SK-N-SH (cell line): ENCODE measurements around the gene GBX1. TPM values are rescaled to one million over a fixed set of nuclear protein-coding genes. Genes with fewer than 3 reads are reported as not detected.

ENCODE experiments used
- CTCF ChIA-PET: fragments of 300-600, 350-600 bp; formaldehyde crosslinking; extraction: SDS; loops from one replicate; lab custom pipeline; 2021; lab: Yijun Ruan, JAX
- POLR2A ChIA-PET: fragments of 350-600 bp; sonication (Branson Sonifier 250); formaldehyde crosslinking; extraction: SDS; loops from one replicate; lab custom pipeline; 2020; ENCODE audit warnings: antibody characterized with exemption, inconsistent platforms; lab: Yijun Ruan, JAX
- DNase-seq: peaks from one replicate; pipeline ENCODE4 v3.0.0; 2012
- H2AFZ ChIP-seq: fragments of 200-600 bp; sonication (generic); 2 replicates; pipeline ENCODE4 v1.8.1; 2016; ENCODE audit warnings: antibody characterized with exemption, mild to moderate bottlenecking, low read depth
- H3F3A ChIP-seq: fragments of 200-600 bp; sonication (generic); replicated peaks from 2 replicates; pipeline ENCODE3; 2016; ENCODE audit warnings: antibody characterized with exemption, mild to moderate bottlenecking; ENCODE audit not compliant: insufficient read depth
- H3K27ac ChIP-seq, 2 experiments: fragments of 200-500 bp in 1 of 2; fragments of 200-600 bp in 1 of 2; sonication (Bioruptor generic) in 1 of 2; sonication (generic), shearing (Covaris generic) in 1 of 2; 2 replicates each; pipeline versions ENCODE4 v1.5.1 to v1.6.1; 2014 to 2016; ENCODE audit warnings: low read depth in 2 of 2, inconsistent platforms in 1 of 2, low read length in 1 of 2, mild to moderate bottlenecking in 1 of 2, mixed read lengths in 1 of 2
- H3K27me3 ChIP-seq: fragments of 200-600 bp; sonication (generic), shearing (Covaris generic); 2 replicates; pipeline ENCODE4 v1.6.1; 2016; ENCODE audit warnings: mixed run types; ENCODE audit not compliant: insufficient read depth
- H3K36me3 ChIP-seq, 2 experiments: fragments of 200-500 bp in 1 of 2; fragments of 200-600 bp in 1 of 2; sonication (Bioruptor generic) in 1 of 2; sonication (generic) in 1 of 2; replicated peaks in 1 of 2; 2 replicates each; pipeline versions ENCODE3 to v1.5.1; 2014 to 2016; ENCODE audit warnings: low read length in 1 of 2, mild to moderate bottlenecking in 1 of 2; ENCODE audit not compliant: insufficient read depth in 2 of 2, control insufficient read depth in 1 of 2
- H3K4me1 ChIP-seq, 2 experiments: fragments of 200-500 bp in 1 of 2; fragments of 200-600 bp in 1 of 2; sonication (Bioruptor generic) in 1 of 2; sonication (generic), shearing (Covaris generic) in 1 of 2; 2 replicates each; pipeline versions ENCODE4 v1.5.1 to v1.6.1; 2014 to 2016; ENCODE audit warnings: low read depth in 1 of 2, low read length in 1 of 2, mixed run types in 1 of 2; ENCODE audit not compliant: insufficient read depth in 2 of 2, control insufficient read depth in 1 of 2
- H3K4me2 ChIP-seq: fragments of 200-600 bp; sonication (generic), shearing (Covaris generic); 2 replicates; pipeline ENCODE4 v1.6.1; 2017; ENCODE audit warnings: mixed run types
- H3K4me3 ChIP-seq, 2 experiments: fragments of 200-500 bp in 1 of 2; fragments of 200-600 bp in 1 of 2; sonication (Bioruptor generic) in 1 of 2; sonication (generic), shearing (Covaris generic) in 1 of 2; 2 replicates each; pipeline versions ENCODE4 v1.5.1 to v1.8.1; 2014 to 2016; ENCODE audit warnings: low read depth in 2 of 2, inconsistent platforms in 1 of 2, low read length in 1 of 2, mild to moderate bottlenecking in 1 of 2, mixed read lengths in 1 of 2, moderate library complexity in 1 of 2
- H3K79me2 ChIP-seq: fragments of 200-600 bp; sonication (generic); 2 replicates; pipeline ENCODE4 v1.8.1; 2017; ENCODE audit warnings: mild to moderate bottlenecking; ENCODE audit not compliant: insufficient read depth
- H3K9ac ChIP-seq: fragments of 200-600 bp; sonication (generic); 2 replicates; pipeline ENCODE4 v1.6.1; 2017; ENCODE audit warnings: mixed run types
- H3K9me2 ChIP-seq: fragments of 200-600 bp; sonication (generic); 2 replicates; pipeline ENCODE4 v1.6.1; 2017; ENCODE audit warnings: mixed run types
- H3K9me3 ChIP-seq: fragments of 200-600 bp; sonication (generic); 2 replicates; pipeline ENCODE4 v1.6.1; 2017; ENCODE audit warnings: mixed run types, mild to moderate bottlenecking, moderate library complexity
- H4K20me1 ChIP-seq: fragments of 200-600 bp; sonication (generic); 2 replicates; pipeline ENCODE4 v1.6.1; 2017; ENCODE audit warnings: mild to moderate bottlenecking, mixed run types; ENCODE audit not compliant: insufficient read depth
- CHD2 ChIP-seq: fragments of 150-350 bp; IDR thresholded peaks from 2 replicates; pipeline ENCODE4 v1.6.1; 2018; ENCODE audit warnings: low read length; ENCODE audit not compliant: partially characterized antibody
- EP300 ChIP-seq, 2 experiments: IDR thresholded peaks; 2 replicates each; pipeline versions ENCODE4 v1.4.0 to v1.6.1; 2012; ENCODE audit warnings: borderline replicate concordance in 1 of 2, low read depth in 1 of 2, low read length in 1 of 2
- EZH2phosphoT487 ChIP-seq: fragments of 200-600 bp; sonication (generic); IDR thresholded peaks from 2 replicates; pipeline ENCODE4 v1.6.1; 2017; ENCODE audit warnings: low read depth, mixed run types, mild to moderate bottlenecking, antibody characterized with exemption, moderate library complexity, borderline replicate concordance
- FOSL2 ChIP-seq: IDR thresholded peaks from 2 replicates; pipeline ENCODE4 v1.4.0; 2012; ENCODE audit warnings: low read depth, mild to moderate bottlenecking, moderate library complexity, borderline replicate concordance
- FOXJ3 ChIP-seq: sonication (generic); formaldehyde crosslinking; IDR thresholded peaks from 2 replicates; pipeline ENCODE4 v1.5.1; 2020; ENCODE audit warnings: mild to moderate bottlenecking, missing genetic modification reagents
- GABPA ChIP-seq: IDR thresholded peaks from 2 replicates; pipeline ENCODE4 v1.4.0; 2012; ENCODE audit warnings: low read depth, mild to moderate bottlenecking
- GATA2 ChIP-seq: sonication (generic); formaldehyde crosslinking; IDR thresholded peaks from 2 replicates; pipeline ENCODE4 v1.5.0; 2020; ENCODE audit warnings: mild to moderate bottlenecking, missing genetic modification reagents
- JUND ChIP-seq: IDR thresholded peaks from 2 replicates; pipeline ENCODE4 v1.4.0; 2012
- MEF2A ChIP-seq: IDR thresholded peaks from 2 replicates; pipeline ENCODE4 v1.4.0; 2012; ENCODE audit warnings: low read depth, borderline replicate concordance
- MXI1 ChIP-seq: IDR thresholded peaks from 2 replicates; pipeline ENCODE4 v1.6.1; 2012; ENCODE audit warnings: mild to moderate bottlenecking, low read depth, low read length, improper control_type of control experiment
- NRF1 ChIP-seq: IDR thresholded peaks from 2 replicates; pipeline ENCODE4 v1.6.1; 2012; ENCODE audit warnings: low read depth, mild to moderate bottlenecking, low read length
- RCOR1 ChIP-seq: fragments of 150-350 bp; IDR thresholded peaks from 2 replicates; pipeline ENCODE4 v1.6.1; 2017; ENCODE audit warnings: antibody characterized with exemption, low read length
- RFX5 ChIP-seq: IDR thresholded peaks from 2 replicates; pipeline ENCODE4 v1.6.1; 2012; ENCODE audit warnings: mild to moderate bottlenecking, improper control_type of control experiment, low read length
- SMC3 ChIP-seq: IDR thresholded peaks from 2 replicates; pipeline ENCODE4 v1.6.1; 2012; ENCODE audit warnings: low read depth, low read length, improper control_type of control experiment
- TCF12 ChIP-seq: IDR thresholded peaks from 2 replicates; pipeline ENCODE4 v1.4.0; 2012
- TEAD4 ChIP-seq: IDR thresholded peaks from 2 replicates; pipeline ENCODE4 v1.4.0; 2012; ENCODE audit warnings: mild to moderate bottlenecking, borderline replicate concordance; ENCODE audit not compliant: insufficient read depth
- WGBS: methylation state at CpG from one replicate; pipeline ENCODE4 v1.1.6; 2017; ENCODE audit warnings: low lambda C conversion rate; 5-methylcytosine and 5-hydroxymethylcytosine counted together
- polyA plus RNA-seq, 3 experiments: library from polyadenylated mRNA; depleted of rRNA; stranded (reverse); fragments of >200 nt; gene quantifications; 2 replicates each; pipeline ENCODE4 v1.2.3, GENCODE V29; 2012
- TF ChIP-seq, protein P1 (sequence below): IDR thresholded peaks from 2 replicates; pipeline ENCODE4 v1.6.1; 2012; ENCODE audit warnings: mild to moderate bottlenecking, low read depth, low read length, moderate library complexity
- TF ChIP-seq, protein P2 (sequence below): IDR thresholded peaks from 2 replicates; pipeline ENCODE4 v1.4.0; 2012; ENCODE audit warnings: low read depth, borderline replicate concordance

The GBX1 gene
- polyA plus RNA-seq, 1 of the 3 experiments (the other 2 are of a cell fraction): not detected

DNA sequence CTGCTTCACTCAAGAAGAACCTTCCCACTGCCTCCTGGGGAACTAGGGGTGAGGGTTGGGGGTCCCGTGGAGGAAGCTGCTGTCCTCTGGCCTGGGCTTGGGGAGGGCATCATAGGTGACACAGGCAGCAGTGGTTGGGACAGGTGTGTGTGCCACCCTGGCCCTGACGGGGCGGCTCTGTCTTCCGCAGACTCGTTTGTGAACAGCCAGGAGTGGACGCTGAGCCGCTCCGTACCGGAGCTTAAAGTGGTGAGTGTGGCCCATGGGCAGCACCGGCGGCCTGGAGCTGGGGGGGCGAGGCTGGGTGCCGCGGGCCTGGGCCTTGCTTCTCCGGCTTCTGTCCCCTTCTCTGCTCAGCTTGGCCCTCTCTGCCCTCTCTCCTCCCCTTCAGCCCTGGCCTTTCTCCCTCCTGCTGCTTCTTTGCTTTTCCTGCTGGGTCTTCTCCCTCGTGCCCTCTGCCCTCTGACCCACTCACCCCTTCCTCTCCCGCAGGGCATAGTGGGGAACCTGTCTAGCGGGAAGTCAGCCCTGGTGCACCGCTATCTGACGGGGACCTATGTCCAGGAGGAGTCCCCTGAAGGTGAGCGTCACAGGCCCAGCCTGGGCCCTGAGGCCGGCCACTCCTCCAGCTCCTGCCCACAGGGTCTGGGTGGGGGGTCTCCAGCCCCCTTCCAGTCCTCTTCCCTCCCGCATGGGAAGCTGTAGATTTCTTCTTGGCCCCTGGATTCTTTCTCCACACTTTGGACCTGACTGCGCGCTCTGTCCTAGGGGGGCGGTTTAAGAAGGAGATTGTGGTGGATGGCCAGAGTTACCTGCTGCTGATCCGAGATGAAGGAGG is 50.7 kb downstream of the GBX1 start:
- Histone ChIP-seq H3K27me3 (no peaks in the 10 kb centered on the region), H3K36me3 (peaks cover 13 to 43% of the 10 kb centered on the region in 2 experiments), H3K27ac (no peak overlapping the region), H3K4me1 (peaks cover 24 to 27% of the 10 kb centered on the region in 2 experiments), H3K9me2 (no peaks in the 10 kb centered on the region), H3K9ac (no peak overlapping the region), H3F3A (peaks cover 26% of the 10 kb centered on the region), H3K4me2 (peak overlapping the region; percentile 53; the same call in 1 of the 2 replicates), H3K4me3 (no peak overlapping the region), H3K79me2 (peaks cover 47% of the 10 kb centered on the region), H2AFZ (no peak overlapping the region), H3K9me3 (no peaks in the 10 kb centered on the region), H4K20me1 (peaks cover 54% of the 10 kb centered on the region)
- CTCF ChIA-PET: interaction anchor here (0.5 to 18.7 kb wide), 15 partner anchors 7 to 187 kb away, joined by 3 to 474 read pairs (median 10); partner anchors contain the start of genes AGAP3, FASTK, GBX1 and TMUB1
- 98% methylated on average over 22 of the region's 27 CpGs for WGBS
- DNase-seq: no peak
- POLR2A ChIA-PET: no interaction called here
- TF ChIP-seq EP300 (IDR thresholded peaks at IDR 0.05; ENCODE audit: borderline replicate concordance in 1 of 2, low read depth in 1 of 2, low read length in 1 of 2): no peak
- no peak for TF ChIP-seq NRF1
- TF ChIP-seq, protein P1, sequence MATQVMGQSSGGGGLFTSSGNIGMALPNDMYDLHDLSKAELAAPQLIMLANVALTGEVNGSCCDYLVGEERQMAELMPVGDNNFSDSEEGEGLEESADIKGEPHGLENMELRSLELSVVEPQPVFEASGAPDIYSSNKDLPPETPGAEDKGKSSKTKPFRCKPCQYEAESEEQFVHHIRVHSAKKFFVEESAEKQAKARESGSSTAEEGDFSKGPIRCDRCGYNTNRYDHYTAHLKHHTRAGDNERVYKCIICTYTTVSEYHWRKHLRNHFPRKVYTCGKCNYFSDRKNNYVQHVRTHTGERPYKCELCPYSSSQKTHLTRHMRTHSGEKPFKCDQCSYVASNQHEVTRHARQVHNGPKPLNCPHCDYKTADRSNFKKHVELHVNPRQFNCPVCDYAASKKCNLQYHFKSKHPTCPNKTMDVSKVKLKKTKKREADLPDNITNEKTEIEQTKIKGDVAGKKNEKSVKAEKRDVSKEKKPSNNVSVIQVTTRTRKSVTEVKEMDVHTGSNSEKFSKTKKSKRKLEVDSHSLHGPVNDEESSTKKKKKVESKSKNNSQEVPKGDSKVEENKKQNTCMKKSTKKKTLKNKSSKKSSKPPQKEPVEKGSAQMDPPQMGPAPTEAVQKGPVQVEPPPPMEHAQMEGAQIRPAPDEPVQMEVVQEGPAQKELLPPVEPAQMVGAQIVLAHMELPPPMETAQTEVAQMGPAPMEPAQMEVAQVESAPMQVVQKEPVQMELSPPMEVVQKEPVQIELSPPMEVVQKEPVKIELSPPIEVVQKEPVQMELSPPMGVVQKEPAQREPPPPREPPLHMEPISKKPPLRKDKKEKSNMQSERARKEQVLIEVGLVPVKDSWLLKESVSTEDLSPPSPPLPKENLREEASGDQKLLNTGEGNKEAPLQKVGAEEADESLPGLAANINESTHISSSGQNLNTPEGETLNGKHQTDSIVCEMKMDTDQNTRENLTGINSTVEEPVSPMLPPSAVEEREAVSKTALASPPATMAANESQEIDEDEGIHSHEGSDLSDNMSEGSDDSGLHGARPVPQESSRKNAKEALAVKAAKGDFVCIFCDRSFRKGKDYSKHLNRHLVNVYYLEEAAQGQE: no peak
- TF ChIP-seq EZH2phosphoT487: no peak
- TF ChIP-seq GATA2 (CRISPR knock-in tag): no peak
- no peak for TF ChIP-seq JUND
- no peak for TF ChIP-seq MEF2A
- TF ChIP-seq TEAD4: no peak
- no peak for TF ChIP-seq CHD2
- no peak for TF ChIP-seq TCF12
- TF ChIP-seq RFX5: no peak
- no peak for TF ChIP-seq RCOR1
- no peak for TF ChIP-seq FOXJ3
- TF ChIP-seq, protein P2, sequence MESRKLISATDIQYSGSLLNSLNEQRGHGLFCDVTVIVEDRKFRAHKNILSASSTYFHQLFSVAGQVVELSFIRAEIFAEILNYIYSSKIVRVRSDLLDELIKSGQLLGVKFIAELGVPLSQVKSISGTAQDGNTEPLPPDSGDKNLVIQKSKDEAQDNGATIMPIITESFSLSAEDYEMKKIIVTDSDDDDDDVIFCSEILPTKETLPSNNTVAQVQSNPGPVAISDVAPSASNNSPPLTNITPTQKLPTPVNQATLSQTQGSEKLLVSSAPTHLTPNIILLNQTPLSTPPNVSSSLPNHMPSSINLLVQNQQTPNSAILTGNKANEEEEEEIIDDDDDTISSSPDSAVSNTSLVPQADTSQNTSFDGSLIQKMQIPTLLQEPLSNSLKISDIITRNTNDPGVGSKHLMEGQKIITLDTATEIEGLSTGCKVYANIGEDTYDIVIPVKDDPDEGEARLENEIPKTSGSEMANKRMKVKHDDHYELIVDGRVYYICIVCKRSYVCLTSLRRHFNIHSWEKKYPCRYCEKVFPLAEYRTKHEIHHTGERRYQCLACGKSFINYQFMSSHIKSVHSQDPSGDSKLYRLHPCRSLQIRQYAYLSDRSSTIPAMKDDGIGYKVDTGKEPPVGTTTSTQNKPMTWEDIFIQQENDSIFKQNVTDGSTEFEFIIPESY: no peak
- TF ChIP-seq MXI1: no peak
- no peak for TF ChIP-seq FOSL2
- TF ChIP-seq GABPA: no peak
- TF ChIP-seq SMC3: no peak
